Activated B cell treated with CpG ODN at 0.5 μM for 24 hours (primary cell): Measurements from ENCODE around the gene RABL2B. TPM values are rescaled to one million over a fixed set of nuclear protein-coding genes. Genes with fewer than 3 reads are reported as not detected.
"Not testable (repeated sequence)": the region's sequence is repeated elsewhere in the genome, so short reads cannot be mapped to it uniquely, and the experiment has no call there.

Experiments used
- ATAC-seq: fragments of 200-7000 bp; cut with Tn5 transposase; one replicate; pipeline ENCODE4 v1.10.0; 2021; ENCODE audit warnings: low read depth, mild to moderate bottlenecking, moderate library complexity
- CTCF ChIA-PET: fragments of 350-600 bp; sonication (Branson Sonifier 250); formaldehyde crosslinking; loops from one replicate; lab custom pipeline; 2021; ENCODE audit warnings: antibody characterized with exemption; lab: Charles Lee
- POLR2A ChIA-PET: fragments of 350-600 bp; sonication (Branson Sonifier 250); formaldehyde crosslinking; loops from one replicate; lab custom pipeline; 2021; ENCODE audit warnings: antibody characterized with exemption; lab: Charles Lee
- DNase-seq: peaks from one replicate; pipeline ENCODE4 v3.0.0; 2022
- H3K27ac Mint-ChIP-seq: one replicate; pipeline ENCODE4 v1.8.0; 2020; ENCODE audit warnings: mixed read lengths
- H3K27me3 Mint-ChIP-seq: one replicate; pipeline ENCODE4 v1.8.0; 2021; ENCODE audit warnings: mixed read lengths
- H3K36me3 Mint-ChIP-seq: one replicate; pipeline ENCODE4 v1.8.0; 2021; ENCODE audit warnings: low read depth, mixed read lengths
- H3K4me1 Mint-ChIP-seq: one replicate; pipeline ENCODE4 v1.8.0; 2021; ENCODE audit warnings: mixed read lengths
- H3K4me3 Mint-ChIP-seq: one replicate; pipeline ENCODE4 v1.8.0; 2020; ENCODE audit warnings: mild to moderate bottlenecking, mixed read lengths
- H3K9me3 Mint-ChIP-seq: one replicate; pipeline ENCODE4 v1.8.0; 2020; ENCODE audit warnings: mixed read lengths
- CTCF ChIP-seq: fragments of 200-600 bp; IDR thresholded peaks from one replicate; pipeline ENCODE4 v1.8.0; 2022; ENCODE audit warnings: antibody characterized with exemption, mild to moderate bottlenecking
- intact Hi-C: fragments of 100-400 bp; cut with micrococcal nuclease; formaldehyde crosslinking; loops from one replicate; pipeline ENCODE4 v1.15.1; 2024
- total RNA-seq: library from RNA; stranded (reverse); gene quantifications from 2 replicates; pipeline ENCODE4 v1.2.3, GENCODE V29; 2022

The RABL2B gene
- total RNA-seq, 1 donor from 2014 or later: 62.5 TPM

DNA sequence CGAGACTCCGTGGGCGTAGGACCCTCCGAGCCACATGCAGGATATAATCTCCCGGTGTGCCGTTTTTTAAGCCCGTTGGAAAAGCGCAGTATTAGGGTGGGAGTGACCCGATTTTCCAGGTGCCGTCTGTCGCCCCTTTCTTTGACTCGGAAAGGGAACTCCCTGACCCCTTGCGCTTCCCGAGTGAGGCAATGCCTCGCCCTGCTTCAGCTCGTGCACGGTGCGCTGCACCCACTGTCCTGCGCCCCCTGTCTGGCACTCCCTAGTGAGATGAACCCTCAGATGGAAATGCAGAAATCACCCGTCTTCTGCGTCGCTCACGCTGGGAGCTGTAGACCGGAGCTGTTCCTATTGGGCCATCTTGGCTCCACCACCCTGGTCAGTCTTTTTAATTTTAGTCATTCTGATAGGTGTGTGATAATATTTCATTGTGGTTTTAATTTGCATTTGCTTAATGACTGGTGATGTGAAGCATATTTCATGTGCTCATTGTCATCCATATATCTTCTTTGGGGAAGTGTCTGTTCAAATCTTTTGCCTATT, 26.4 kb downstream of the RABL2B start:
- DNase-seq: peak; percentile 24
- H3K4me1 Mint-ChIP-seq, intact Hi-C loops: not testable (repeated sequence)

GRCh38 chr22:50756406-50756805, 27.0 kb downstream of the RABL2B start:
- H3K36me3 Mint-ChIP-seq, intact Hi-C loops, POLR2A ChIA-PET, H3K27ac Mint-ChIP-seq, ATAC-seq, CTCF ChIA-PET, DNase-seq, H3K9me3 Mint-ChIP-seq, H3K4me1 Mint-ChIP-seq, H3K27me3 Mint-ChIP-seq: not testable (repeated sequence)
- H3K4me3 Mint-ChIP-seq: peak overlapping the region; percentile 87

More for the DNA sequence above, 26.4 kb downstream of the RABL2B start:
- H3K9me3 Mint-ChIP-seq, CTCF ChIA-PET, H3K27me3 Mint-ChIP-seq, POLR2A ChIA-PET, H3K36me3 Mint-ChIP-seq: not testable (repeated sequence)
- peak; percentile 52 for ATAC-seq
- Mint-ChIP-seq H3K27ac (peak overlapping the region; percentile 53), H3K4me3 (peak overlapping the region; percentile 87)

DNA sequence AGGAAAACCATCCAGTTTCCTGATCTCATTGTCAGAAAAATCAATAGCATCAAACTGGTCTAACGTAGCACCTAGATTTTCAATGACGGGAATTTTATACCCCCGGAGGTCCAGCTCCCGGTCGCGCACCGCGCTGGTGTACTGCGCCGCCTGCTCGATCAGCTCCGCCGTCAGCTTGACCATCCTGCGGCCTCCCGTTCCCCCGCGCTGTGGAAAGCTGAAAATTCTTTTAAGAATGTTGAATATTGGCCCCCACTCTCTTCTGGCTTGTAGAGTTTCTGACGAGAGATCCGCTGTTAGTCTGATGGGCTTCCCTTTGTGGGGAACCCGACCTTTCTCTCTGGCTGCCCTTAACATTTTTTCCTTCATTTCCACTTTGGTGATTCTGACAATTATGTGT, 28.2 kb downstream of the RABL2B start:
- DNase-seq, CTCF ChIA-PET, H3K9me3 Mint-ChIP-seq, POLR2A ChIA-PET, H3K4me1 Mint-ChIP-seq, H3K27me3 Mint-ChIP-seq, H3K4me3 Mint-ChIP-seq, H3K36me3 Mint-ChIP-seq, H3K27ac Mint-ChIP-seq, intact Hi-C loops, ATAC-seq: not testable (repeated sequence)

DNA sequence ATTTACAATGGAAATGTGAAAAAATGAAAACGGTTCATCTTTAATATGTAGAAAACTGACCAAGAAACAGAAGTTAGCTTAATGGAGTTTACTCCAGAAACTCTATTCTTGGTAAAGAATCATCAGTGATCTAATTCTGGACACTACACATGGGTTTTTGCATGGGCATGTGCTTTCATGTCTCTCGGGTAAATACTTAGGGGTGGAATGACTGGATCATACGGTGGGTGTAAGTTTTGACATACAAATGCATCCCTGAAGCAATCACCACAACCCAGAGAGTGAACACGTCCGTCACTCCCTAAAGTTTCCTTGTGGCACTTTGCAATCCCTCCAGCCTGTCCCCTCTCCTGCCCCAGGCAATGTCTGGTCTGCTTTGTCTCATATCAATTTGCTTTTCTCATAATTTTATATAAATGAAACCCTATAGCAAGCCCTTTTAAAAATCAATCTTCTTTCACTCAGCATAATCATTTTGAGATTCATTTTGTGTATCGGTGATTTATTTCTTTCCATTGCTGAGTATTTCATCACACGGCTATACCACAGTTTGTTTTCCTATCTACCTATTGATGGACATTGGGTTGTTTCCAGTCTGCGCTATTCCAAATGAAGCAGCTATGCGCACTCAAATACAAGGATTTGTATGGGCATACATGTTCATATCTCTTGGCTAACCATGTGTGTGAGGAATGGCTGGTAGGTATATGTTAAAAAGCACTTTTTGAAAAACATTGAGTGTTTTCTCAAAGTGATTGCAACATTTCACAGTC, 33.9 kb downstream of the RABL2B start:
- DNase-seq, H3K27ac Mint-ChIP-seq, H3K4me3 Mint-ChIP-seq, CTCF ChIA-PET, H3K36me3 Mint-ChIP-seq, POLR2A ChIA-PET, H3K4me1 Mint-ChIP-seq, ATAC-seq, H3K9me3 Mint-ChIP-seq, H3K27me3 Mint-ChIP-seq, intact Hi-C loops: not testable (repeated sequence)

DNA sequence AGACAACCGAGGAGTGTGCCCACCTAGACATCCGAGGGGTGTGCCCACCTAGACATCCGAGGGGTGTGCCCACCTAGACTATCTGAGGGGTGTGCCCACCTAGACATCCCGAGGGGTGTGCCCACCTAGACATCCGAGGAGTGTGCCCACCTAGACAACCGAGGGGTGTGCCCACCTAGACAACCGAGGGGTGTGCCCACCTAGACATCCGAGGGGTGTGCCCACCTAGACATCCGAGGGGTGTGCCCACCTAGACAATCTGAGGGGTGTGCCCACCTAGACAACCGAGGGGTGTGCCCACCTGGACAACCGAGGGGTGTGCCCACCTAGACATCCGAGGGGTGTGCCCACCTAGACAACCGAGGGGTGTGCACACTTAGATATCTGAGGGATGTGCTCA, 34.8 kb downstream of the RABL2B start:
- H3K4me3 Mint-ChIP-seq, ATAC-seq, H3K36me3 Mint-ChIP-seq, DNase-seq, H3K9me3 Mint-ChIP-seq, intact Hi-C loops, H3K27ac Mint-ChIP-seq, CTCF ChIA-PET, POLR2A ChIA-PET, H3K27me3 Mint-ChIP-seq, H3K4me1 Mint-ChIP-seq: not testable (repeated sequence)

DNA sequence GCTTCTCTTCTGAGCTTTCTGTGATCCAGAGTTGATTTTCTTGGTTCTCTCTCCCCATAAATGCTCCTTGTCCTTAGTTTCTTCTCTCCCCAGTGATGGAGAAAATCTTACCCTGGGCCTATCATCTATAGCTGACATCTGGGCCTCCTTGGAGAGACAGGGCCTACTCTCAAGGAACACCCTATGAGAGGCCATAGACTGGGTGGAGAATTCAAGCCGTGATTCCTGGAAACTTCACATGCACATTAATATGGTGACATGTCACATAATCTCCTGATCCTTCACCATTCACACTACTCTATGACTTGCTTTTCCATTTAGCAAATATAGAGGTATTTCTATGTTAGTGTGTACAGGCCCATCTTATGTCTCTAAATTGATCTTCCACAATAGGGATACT, 35.9 kb downstream of the RABL2B start:
- H3K27me3 Mint-ChIP-seq, H3K9me3 Mint-ChIP-seq, POLR2A ChIA-PET, H3K4me1 Mint-ChIP-seq, H3K27ac Mint-ChIP-seq, H3K4me3 Mint-ChIP-seq, DNase-seq, CTCF ChIA-PET, ATAC-seq, H3K36me3 Mint-ChIP-seq, intact Hi-C loops: not testable (repeated sequence)

GRCh38 chr22:50744424-50744823, 39.0 kb downstream of the RABL2B start:
- H3K36me3 Mint-ChIP-seq, H3K27ac Mint-ChIP-seq, ATAC-seq, H3K9me3 Mint-ChIP-seq, POLR2A ChIA-PET, H3K4me1 Mint-ChIP-seq, intact Hi-C loops, H3K4me3 Mint-ChIP-seq, DNase-seq, CTCF ChIA-PET, H3K27me3 Mint-ChIP-seq: not testable (repeated sequence)

DNA sequence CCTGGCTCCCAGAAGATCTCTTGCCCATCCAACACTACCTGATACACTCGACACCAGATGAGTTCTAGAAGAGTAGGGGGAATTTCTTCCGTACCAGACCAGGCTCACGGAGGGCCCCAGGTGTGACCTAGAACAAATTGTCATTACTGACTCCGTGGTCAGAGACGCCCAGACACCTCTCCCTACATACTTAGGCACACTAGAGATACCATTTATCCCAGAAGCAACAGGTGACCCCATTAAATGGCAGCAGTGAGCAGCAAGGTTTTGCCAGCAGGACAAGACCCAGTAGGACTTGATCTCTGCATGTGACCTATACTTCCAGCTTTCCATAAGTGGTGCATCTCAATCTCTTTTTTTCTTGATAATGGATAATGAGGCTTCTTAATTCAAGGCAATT, 42.7 kb downstream of the RABL2B start:
- H3K36me3 Mint-ChIP-seq, CTCF ChIA-PET, H3K4me1 Mint-ChIP-seq, H3K9me3 Mint-ChIP-seq, H3K4me3 Mint-ChIP-seq, H3K27ac Mint-ChIP-seq, POLR2A ChIA-PET, ATAC-seq, intact Hi-C loops, DNase-seq: not testable (repeated sequence)
- peaks cover 13% of the 10 kb centered on the region for H3K27me3 Mint-ChIP-seq

DNA sequence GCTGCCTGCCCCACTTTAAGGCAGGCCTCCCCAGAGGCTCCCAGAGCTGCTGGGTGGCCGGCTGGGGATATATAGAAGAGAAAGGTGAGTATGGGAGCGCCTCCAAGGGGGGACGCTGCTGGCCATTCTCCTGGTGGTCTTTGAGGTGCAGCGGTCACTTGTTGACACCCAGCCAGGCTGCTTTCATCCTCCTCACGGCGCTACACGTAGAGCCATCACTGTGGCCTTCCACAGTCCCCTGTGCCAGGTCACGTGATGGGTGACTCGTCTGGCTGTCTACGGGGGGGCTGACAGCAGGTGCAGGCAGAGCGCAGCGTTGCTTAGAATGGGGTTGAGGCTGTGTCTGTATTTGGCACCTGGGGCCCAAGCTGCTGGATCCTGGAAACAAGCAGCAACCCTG, 43.5 kb downstream of the RABL2B start:
- intact Hi-C loops: no loop called here
- Mint-ChIP-seq H3K36me3 (no peaks in the 10 kb centered on the region), H3K9me3 (no peaks in the 10 kb centered on the region), H3K27me3 (peaks cover 15% of the 10 kb centered on the region), H3K27ac (no peak overlapping the region), H3K4me1 (no peaks in the 10 kb centered on the region), H3K4me3 (no peak overlapping the region)
- no peak for ATAC-seq
- TF ChIP-seq CTCF: no peak
- ChIA-PET POLR2A (no interaction called here), CTCF (no interaction called here)
- DNase-seq: no peak
